ENCODE data around the gene UBE2S.

Gene UBE2S

GRCh38 chr19:55362990-55363716, 44.4 kb downstream of the UBE2S start, which contains the start of gene GARIN5B:
Gene GARIN5B (minus strand): TSS chr19:55363260. CDS start chr19:55363066, 194 bp downstream.
- no peak for DNase-seq (ENCODE audit: low read depth, low spot score)

DNA sequence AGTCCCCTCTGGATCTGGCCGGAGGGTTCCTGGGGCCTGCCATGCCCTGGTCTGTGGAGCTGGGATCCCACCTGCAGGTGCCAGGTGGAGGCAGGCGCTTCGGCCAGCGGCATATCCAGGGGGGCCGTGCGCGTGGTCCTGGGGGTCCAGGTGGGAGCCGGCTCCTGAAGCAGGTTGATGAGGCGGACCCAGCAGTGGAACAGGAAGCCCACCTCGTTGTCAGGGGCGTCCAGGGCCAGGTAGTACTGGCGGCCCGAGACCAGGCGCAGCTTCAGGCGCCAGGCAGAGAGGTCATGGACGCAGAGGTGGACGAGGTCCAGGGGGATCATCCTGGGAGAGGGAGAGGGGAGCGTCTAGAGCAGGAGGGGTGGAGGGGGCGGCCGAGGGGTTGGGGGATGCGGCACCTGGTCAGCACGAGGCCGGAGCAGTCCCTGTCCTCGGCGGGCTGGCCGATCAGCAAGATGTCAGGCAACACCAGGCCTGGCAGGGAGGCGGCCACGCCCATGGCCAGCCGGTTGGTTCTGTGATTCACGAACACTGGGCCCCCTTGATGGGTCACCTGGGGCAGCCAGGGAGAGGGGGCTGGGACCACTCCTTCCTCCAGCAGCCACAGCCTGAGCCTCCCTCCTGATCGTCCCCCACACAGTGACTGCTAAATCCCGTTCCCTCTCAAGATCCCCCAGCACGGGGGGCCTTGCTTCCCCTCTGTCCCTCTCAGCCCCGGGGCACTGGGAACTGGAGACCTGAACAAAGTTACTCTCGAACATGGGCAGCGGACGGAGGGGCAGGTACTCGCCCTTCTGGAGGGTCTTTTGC, 45.2 kb downstream of the UBE2S start:
- DNase-seq (ENCODE audit: low read depth, low spot score): no peak

GRCh38 chr19:55360902-55361301, 46.7 kb downstream of the UBE2S start:
- no peak for DNase-seq (ENCODE audit: low read depth, low spot score)

GRCh38 chr19:55358943-55359908, 48.4 kb downstream of the UBE2S start:
- DNase-seq (ENCODE audit: low read depth, low spot score): no peak

GRCh38 chr19:55358493-55358892, 49.1 kb downstream of the UBE2S start:
- no peak for DNase-seq (ENCODE audit: low read depth, low spot score)

DNA sequence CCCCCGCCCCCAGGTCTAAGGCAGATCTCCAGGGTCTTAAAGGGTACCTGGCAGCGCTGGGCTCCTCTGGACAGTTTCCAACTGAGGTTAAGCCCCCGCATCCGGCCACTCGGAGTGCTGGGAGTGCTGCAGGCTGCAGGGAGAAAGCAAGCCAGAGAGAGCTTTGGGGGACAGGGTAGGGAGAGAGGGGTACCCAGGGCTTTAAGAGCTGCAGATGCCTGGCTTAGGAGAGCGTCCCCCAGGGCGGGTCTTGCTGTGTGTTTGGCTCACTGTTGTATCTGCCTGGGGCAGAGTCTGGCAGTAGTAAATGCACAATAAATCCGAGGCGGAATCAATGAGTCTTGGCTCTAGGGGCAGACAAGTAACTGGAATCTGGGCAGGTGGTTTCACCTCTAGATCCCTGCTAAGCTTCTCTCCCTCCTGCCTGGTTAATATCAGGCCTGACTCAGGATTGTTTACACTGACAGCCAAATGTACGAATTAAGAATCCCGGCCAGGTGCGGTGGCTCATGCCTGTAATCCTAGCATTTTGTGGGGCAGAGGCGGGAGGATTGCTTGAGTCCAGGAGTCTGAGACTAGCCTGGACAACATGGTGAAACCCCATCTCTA, 52.3 kb downstream of the UBE2S start:
- DNase-seq (ENCODE audit: low read depth, low spot score): no peak

DNA sequence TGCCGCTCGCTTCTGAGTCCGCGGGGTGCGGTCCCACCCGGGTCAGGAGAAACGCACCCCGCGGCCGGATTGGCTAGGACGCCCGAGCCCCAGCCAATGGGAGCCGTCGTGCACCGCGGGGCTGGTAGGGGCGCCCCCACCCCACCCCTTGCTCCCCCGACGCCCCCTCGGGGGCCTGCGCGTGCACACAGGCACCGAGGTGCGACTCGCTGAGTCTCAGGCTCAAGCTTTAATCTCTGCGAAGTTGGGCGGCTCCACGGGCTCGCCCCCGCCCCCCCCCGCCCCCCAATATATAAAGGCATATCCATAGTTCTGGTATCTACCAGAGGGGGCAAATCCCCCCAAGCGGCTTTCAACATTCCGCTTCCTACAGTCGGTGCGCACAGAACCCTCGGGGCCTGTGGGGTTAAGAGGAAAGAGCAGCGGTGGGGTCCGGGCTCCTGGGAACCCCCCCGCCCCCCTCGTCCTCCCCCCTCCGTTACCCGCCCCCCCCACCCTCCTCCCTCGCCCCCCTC, 52.8 kb downstream of the UBE2S start, which contains the start of gene COX6B2:
Gene COX6B2 (minus strand): TSS at position 22 of the 515 bp plus-strand sequence. CDS start 198 bp downstream, outside the sequence.
- DNase-seq (ENCODE audit: low read depth, low spot score): no peak

GRCh38 chr19:55353803-55354697, 53.5 kb downstream of the UBE2S start:
- peak; percentile 37 for DNase-seq (ENCODE audit: low read depth, low spot score)

- DNase-seq (ENCODE audit: low read depth, low spot score): no peak
Measured at GRCh38 chr19:55353356-55353802, 54.2 kb downstream of the UBE2S start.

GRCh38 chr19:55352549-55353145, 54.9 kb downstream of the UBE2S start:
- DNase-seq (ENCODE audit: low read depth, low spot score): no peak

- no peak for DNase-seq (ENCODE audit: low read depth, low spot score)
Measured at GRCh38 chr19:55352040-55352439, 55.5 kb downstream of the UBE2S start.

DNA sequence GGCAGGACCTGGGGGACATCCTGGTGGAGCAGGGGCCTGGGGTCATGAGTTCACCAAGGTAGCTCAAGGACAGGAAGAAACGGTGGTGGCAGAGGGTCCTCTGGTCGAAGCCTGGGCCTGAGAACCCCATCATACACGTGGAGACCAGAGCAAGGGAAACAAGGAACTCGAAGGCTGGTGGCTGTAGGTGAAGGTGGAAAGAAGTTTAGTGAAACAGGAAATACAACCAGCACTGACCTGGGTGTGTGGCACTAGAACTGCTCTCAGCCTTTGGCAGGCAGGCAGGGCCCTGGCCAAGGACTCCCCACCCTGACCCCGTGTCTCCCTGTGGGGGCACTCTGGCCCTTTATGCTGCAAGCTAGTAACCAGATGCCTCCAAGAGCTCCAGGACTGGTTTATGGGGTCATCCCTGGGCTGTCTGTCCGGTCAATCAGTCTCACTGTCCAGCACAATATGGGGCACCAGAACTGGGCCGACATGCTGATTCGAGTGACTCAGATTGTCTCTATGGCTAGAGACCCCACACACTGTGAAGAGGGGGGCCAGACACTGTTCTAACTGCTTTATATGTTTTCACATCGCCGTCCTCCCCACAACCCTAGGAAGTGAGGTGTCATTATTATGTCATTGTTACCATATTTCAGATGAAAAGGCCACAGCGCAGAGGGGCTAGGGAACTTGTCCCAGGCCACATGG, 56.8 kb downstream of the UBE2S start:
- no peak for DNase-seq (ENCODE audit: low read depth, low spot score)

Measured in activated naive CD8-positive, alpha-beta T cell treated with anti-CD3 and anti-CD28 coated beads, Interleukin-2, amount 50 U/mL, for 16 hours (primary cell).